Panc1 (cell line): Measurements from ENCODE around the gene ST8SIA5. TPM values are rescaled to one million over a fixed set of nuclear protein-coding genes. Genes with fewer than 3 reads are reported as not detected.

Experiments used
- ATAC-seq: fragments of 200-7000 bp; cut with Tn5 transposase; 2 replicates; pipeline ENCODE4 v1.9.1; 2020; ENCODE audit warnings: mild to moderate bottlenecking, moderate library complexity
- BruUV-seq: library from RNA; stranded (reverse); fragments of 400-500 nt; replicated peaks from 2 replicates; lab custom pipeline; 2021; lab: Mats Ljungman, UMichigan
- CTCF ChIA-PET: fragments of 300-600 bp; sonication (Branson Sonifier 250); formaldehyde crosslinking; loops from one replicate; lab custom pipeline; 2022; ENCODE audit warnings: antibody characterized with exemption; lab: Charles Lee
- POLR2A ChIA-PET: fragments of 300-600 bp; sonication (Branson Sonifier 250); formaldehyde crosslinking; loops from one replicate; lab custom pipeline; 2022; ENCODE audit warnings: antibody characterized with exemption; lab: Charles Lee
- DNase-seq: peaks from one replicate; pipeline ENCODE4 v3.0.0-alpha.2; 2010; ENCODE audit warnings: low read depth, low spot score
- H3K27ac ChIP-seq: 2 replicates; pipeline ENCODE4 v1.5.1; 2011; ENCODE audit warnings: mild to moderate bottlenecking, low read length, inconsistent platforms
- H3K27me3 ChIP-seq: fragments of 200-500 bp; sonication (Bioruptor generic); 2 replicates; pipeline ENCODE4 v1.6.0; 2014; ENCODE audit warnings: low read length, inconsistent platforms; ENCODE audit not compliant: control insufficient read depth, insufficient read depth
- H3K36me3 ChIP-seq: fragments of 200-500 bp; sonication (Bioruptor generic); 2 replicates; pipeline ENCODE4 v1.5.1; 2014; ENCODE audit warnings: inconsistent platforms, mild to moderate bottlenecking, low read length, moderate library complexity; ENCODE audit not compliant: control insufficient read depth, insufficient read depth
- H3K4me1 ChIP-seq: 2 replicates; pipeline ENCODE4 v1.5.1; 2011; ENCODE audit warnings: inconsistent platforms, mild to moderate bottlenecking, low read length, moderate library complexity; ENCODE audit not compliant: control insufficient read depth, insufficient read depth
- H3K4me3 ChIP-seq, 2 experiments: 2 replicates each; pipeline ENCODE4 v1.5.1; 2011 to 2012; ENCODE audit warnings: low read depth in 2 of 2, low read length in 2 of 2, mild to moderate bottlenecking in 2 of 2, inconsistent platforms in 1 of 2, moderate library complexity in 1 of 2
- H3K9me3 ChIP-seq: fragments of 200-500 bp; sonication (Bioruptor generic); 2 replicates; pipeline ENCODE4 v1.5.1; 2014; ENCODE audit warnings: low read depth, mild to moderate bottlenecking, inconsistent platforms, low read length, moderate library complexity; ENCODE audit not compliant: control insufficient read depth, insufficient read depth
- CTCF ChIP-seq: fragments of 450-650 bp; IDR thresholded peaks from 2 replicates; pipeline ENCODE4 v1.5.1; 2017; ENCODE audit warnings: mild to moderate bottlenecking
- POLR2AphosphoS5 ChIP-seq: IDR thresholded peaks from 2 replicates; pipeline ENCODE4 v1.6.1; 2012; ENCODE audit warnings: mild to moderate bottlenecking, low read depth, low read length, moderate library complexity
- REST ChIP-seq, 2 experiments: IDR thresholded peaks; 2 replicates each; pipeline ENCODE4 v1.6.1; 2011 to 2012; ENCODE audit warnings: low read depth in 2 of 2, control low read depth in 1 of 2, low read length in 1 of 2, mild to moderate bottlenecking in 1 of 2, moderate library complexity in 1 of 2; ENCODE audit not compliant: insufficient read depth in 1 of 2
- SIN3A ChIP-seq: IDR thresholded peaks from 2 replicates; pipeline ENCODE4 v1.6.1; 2012; ENCODE audit warnings: low read depth, mild to moderate bottlenecking, low read length, moderate library complexity, borderline replicate concordance; ENCODE audit not compliant: insufficient read depth
- TCF7L2 ChIP-seq: IDR thresholded peaks from 2 replicates; pipeline ENCODE4 v1.6.1; 2011; ENCODE audit warnings: mild to moderate bottlenecking, low read depth, low read length, inconsistent platforms
- in situ Hi-C: cut with HindIII; loops from 2 replicates; pipeline ENCODE4 v1.10.0; 2016; ENCODE audit warnings: low sequenced_read_pairs, low pct_unique_long_range_greater_than_20kb
- intact Hi-C: fragments of 100-400 bp; cut with micrococcal nuclease; formaldehyde crosslinking; loops from one replicate; pipeline ENCODE4 v1.10.0; 2022; ENCODE audit not compliant: unreplicated experiment
- total RNA-seq: library from RNA; stranded (reverse); gene quantifications from one replicate; pipeline ENCODE4 v1.2.1, GENCODE V29; 2021; ENCODE audit not compliant: unreplicated experiment

ST8SIA5 gene
- total RNA-seq, 1 experiment from 2014 or later = 0.15 TPM

- no peak for TF ChIP-seq REST (IDR thresholded peaks at IDR 0.05; ENCODE audit: insufficient read depth in 1 of 2, low read depth in 2 of 2, low read length in 1 of 2)
- no peak for TF ChIP-seq POLR2AphosphoS5
- no peak for TF ChIP-seq CTCF
- no peak for TF ChIP-seq SIN3A
- TF ChIP-seq TCF7L2 = no peak
- intact Hi-C loops (no loop called here), in situ Hi-C loops (no loop called here)
- H3K36me3 ChIP-seq = no peaks in the 10 kb centered on the region
- no peaks in the 10 kb centered on the region for H3K27me3 ChIP-seq
- no peak for DNase-seq
- POLR2A ChIA-PET = no interaction called here
- no peaks in the 10 kb centered on the region for H3K4me1 ChIP-seq
- H3K27ac ChIP-seq = no peak overlapping the region
- no peak overlapping the region for H3K4me3 ChIP-seq
- no peak for ATAC-seq
- H3K9me3 ChIP-seq = no peaks in the 10 kb centered on the region
- BruUV-seq = no TSS peak
- CTCF ChIA-PET = interaction anchor here (0.7 to 2.0 kb wide), 4 partner anchors 35 to 402 kb away, joined by 3 to 10 read pairs (median 4); no protein-coding TSS in a partner anchor
Measured at GRCh38 chr18:46623541-46623940, 133.3 kb downstream of the ST8SIA5 start.

- Histone ChIP-seq H3K9me3 (no peaks in the 10 kb centered on the region), H3K36me3 (no peaks in the 10 kb centered on the region), H3K4me3 (no peak overlapping the region), H3K27me3 (no peaks in the 10 kb centered on the region), H3K4me1 (no peaks in the 10 kb centered on the region), H3K27ac (no peak overlapping the region)
- intact Hi-C loops (no loop called here), in situ Hi-C loops (no loop called here)
- no peak for TF ChIP-seq TCF7L2
- peak; percentile 15; the same call in 1 of the 2 replicates for TF ChIP-seq CTCF
- ChIA-PET CTCF (interaction anchor here (0.6 to 2.0 kb wide), 5 partner anchors 35 to 401 kb away, joined by 3 to 10 read pairs (median 3); no protein-coding TSS in a partner anchor), POLR2A (no interaction called here)
- ATAC-seq (no peak), DNase-seq (no peak)
- BruUV-seq = no TSS peak
Measured at GRCh38 chr18:46622999-46623398, 133.9 kb downstream of the ST8SIA5 start.
